DOHH2 (cell line): Measurements from ENCODE around the gene COL7A1.

ENCODE experiments used
- H3F3A ChIP-seq: fragments of 200-600 bp; sonication (generic), shearing (Covaris generic); 2 replicates; pipeline ENCODE4 v1.6.0; 2016; ENCODE audit warnings: antibody characterized with exemption, mild to moderate bottlenecking; ENCODE audit not compliant: control insufficient read depth, insufficient read depth
- H3K27ac ChIP-seq: fragments of 200-600 bp; sonication (generic); 2 replicates; pipeline ENCODE4 v1.5.1; 2014; ENCODE audit warnings: low read depth, mild to moderate bottlenecking, low read length, moderate library complexity
- H3K27me3 ChIP-seq: fragments of 200-600 bp; sonication (generic); 2 replicates; pipeline ENCODE4 v1.6.1; 2014; ENCODE audit warnings: mild to moderate bottlenecking, low read length, mixed read lengths; ENCODE audit not compliant: control insufficient read depth
- H3K36me3 ChIP-seq: fragments of 200-600 bp; sonication (generic); 2 replicates; pipeline ENCODE4 v1.6.1; 2014; ENCODE audit warnings: mild to moderate bottlenecking, low read length, moderate library complexity, mixed read lengths; ENCODE audit not compliant: control insufficient read depth
- H3K4me1 ChIP-seq: fragments of 200-600 bp; sonication (generic); 2 replicates; pipeline ENCODE4 v1.6.1; 2014; ENCODE audit warnings: mild to moderate bottlenecking, low read length, mixed read lengths; ENCODE audit not compliant: control insufficient read depth
- H3K4me2 ChIP-seq: fragments of 200-600 bp; sonication (generic); 2 replicates; pipeline ENCODE4 v1.6.0; 2014; ENCODE audit warnings: mild to moderate bottlenecking, low read length, moderate library complexity
- H3K4me3 ChIP-seq: fragments of 200-600 bp; sonication (generic); 2 replicates; pipeline ENCODE4 v1.5.1; 2014; ENCODE audit warnings: mild to moderate bottlenecking, low read length, mixed read lengths
- H3K79me2 ChIP-seq: fragments of 200-600 bp; sonication (generic); 2 replicates; pipeline ENCODE4 v1.6.1; 2014; ENCODE audit warnings: mild to moderate bottlenecking, low read length, mixed read lengths; ENCODE audit not compliant: control insufficient read depth
- H3K9me2 ChIP-seq: fragments of 200-600 bp; sonication (generic); replicated peaks from 2 replicates; pipeline ENCODE4 v1.6.1; 2014; ENCODE audit warnings: mild to moderate bottlenecking, low read length, mixed read lengths; ENCODE audit not compliant: control insufficient read depth
- H3K9me3 ChIP-seq: fragments of 200-600 bp; sonication (generic); 2 replicates; pipeline ENCODE4 v1.6.1; 2014; ENCODE audit warnings: antibody characterized with exemption, low read length, mixed read lengths; ENCODE audit not compliant: control insufficient read depth, insufficient read depth
- H4K20me1 ChIP-seq: fragments of 200-600 bp; sonication (generic); 2 replicates; pipeline ENCODE4 v1.6.0; 2014; ENCODE audit warnings: low read depth, mild to moderate bottlenecking, antibody characterized with exemption, low read length, moderate library complexity; ENCODE audit not compliant: control insufficient read depth, insufficient read depth
- CTCF ChIP-seq: fragments of 200-600 bp; sonication (generic); IDR thresholded peaks from one replicate; pipeline ENCODE4 v1.5.1; 2014; ENCODE audit warnings: antibody characterized with exemption, mild to moderate bottlenecking, low read depth, low read length; ENCODE audit not compliant: poor library complexity, severe bottlenecking
- EZH2phosphoT487 ChIP-seq: fragments of 200-600 bp; sonication (generic); IDR thresholded peaks from 2 replicates; pipeline ENCODE4 v1.6.1; 2017; ENCODE audit warnings: borderline replicate concordance, mild to moderate bottlenecking, antibody characterized with exemption, low read length, moderate library complexity, mixed read lengths

COL7A1 gene

GRCh38 chr3:48630407-48630806 lies 35.3 kb upstream of the COL7A1 start:
- no peaks in the 10 kb centered on the region for H3F3A ChIP-seq
- H3K9me3 ChIP-seq: no peaks in the 10 kb centered on the region
- no peaks in the 10 kb centered on the region for H3K79me2 ChIP-seq
- no peaks in the 10 kb centered on the region for H3K27me3 ChIP-seq
- no peak overlapping the region for H3K27ac ChIP-seq
- no peak overlapping the region for H3K4me3 ChIP-seq
- no peak overlapping the region for H3K4me2 ChIP-seq
- no peaks in the 10 kb centered on the region for H3K9me2 ChIP-seq
- TF ChIP-seq EZH2phosphoT487: no peak
- TF ChIP-seq CTCF: no peak
- peaks cover 27% of the 10 kb centered on the region for H3K36me3 ChIP-seq
- H4K20me1 ChIP-seq: no peaks in the 10 kb centered on the region
- peaks cover 7% of the 10 kb centered on the region for H3K4me1 ChIP-seq

- Histone ChIP-seq H3K27ac (no peak overlapping the region), H3K79me2 (no peaks in the 10 kb centered on the region), H3K4me2 (no peak overlapping the region), H3K4me1 (peaks cover 7% of the 10 kb centered on the region), H3K4me3 (no peak overlapping the region), H3K27me3 (no peaks in the 10 kb centered on the region), H3K9me3 (no peaks in the 10 kb centered on the region), H3K36me3 (peaks cover 27% of the 10 kb centered on the region), H3F3A (no peaks in the 10 kb centered on the region), H3K9me2 (no peaks in the 10 kb centered on the region), H4K20me1 (no peaks in the 10 kb centered on the region)
- TF ChIP-seq CTCF: no peak
Measured at GRCh38 chr3:48629894-48630293, 34.8 kb upstream of the COL7A1 start.

GRCh38 chr3:48628277-48629017 lies 33.3 kb upstream of the COL7A1 start:
- Histone ChIP-seq H3K4me2 (no peak overlapping the region), H3F3A (no peaks in the 10 kb centered on the region), H3K4me1 (peaks cover 7% of the 10 kb centered on the region), H3K79me2 (no peaks in the 10 kb centered on the region), H4K20me1 (no peaks in the 10 kb centered on the region), H3K27ac (no peak overlapping the region), H3K4me3 (no peak overlapping the region), H3K9me3 (no peaks in the 10 kb centered on the region), H3K36me3 (peaks cover 27% of the 10 kb centered on the region), H3K9me2 (no peaks in the 10 kb centered on the region), H3K27me3 (no peaks in the 10 kb centered on the region)
- TF ChIP-seq CTCF: no peak
- no peak for TF ChIP-seq EZH2phosphoT487
